Dendritic cell treated with granulocyte-macrophage colony-stimulating factor and Interleukin-4, amounts not matched to agents 40 ng/mL and 50 ng/mL, for 4 days (primary cell): ENCODE data around the gene KRT31.
A peak's percentile ranks its signal among the peaks of the same experiment; 100 is the strongest.
"Not testable (repeated sequence)": the region's sequence is repeated elsewhere in the genome, so short reads cannot be mapped to it uniquely, and the experiment has no call there.

Experiments
- H3K27ac Mint-ChIP-seq: one replicate; pipeline ENCODE4 v1.8.0; 2022; ENCODE audit warnings: mild to moderate bottlenecking, mixed read lengths
- H3K27me3 Mint-ChIP-seq: one replicate; pipeline ENCODE4 v1.8.0; 2022; ENCODE audit warnings: mild to moderate bottlenecking, mixed read lengths
- H3K36me3 Mint-ChIP-seq: one replicate; pipeline ENCODE4 v1.8.0; 2022; ENCODE audit warnings: low read depth, mixed read lengths
- H3K4me1 Mint-ChIP-seq: one replicate; pipeline ENCODE4 v1.8.0; 2022; ENCODE audit warnings: low read depth, mixed read lengths
- H3K4me3 Mint-ChIP-seq: one replicate; pipeline ENCODE4 v1.8.0; 2022; ENCODE audit warnings: mild to moderate bottlenecking, moderate library complexity, mixed read lengths
- H3K9me3 Mint-ChIP-seq: one replicate; pipeline ENCODE4 v1.8.0; 2022; ENCODE audit warnings: mixed read lengths
- intact Hi-C: fragments of 100-400 bp; cut with micrococcal nuclease; formaldehyde crosslinking; loops from one replicate; pipeline ENCODE4 v1.15.0; 2022

Gene KRT31

GRCh38 chr17:41428591-41429291 lies 31.3 kb upstream of the KRT31 start:
- Mint-ChIP-seq H3K9me3 (no peaks in the 10 kb centered on the region), H3K4me3 (no peak overlapping the region), H3K27me3 (peaks cover 15% of the 10 kb centered on the region), H3K4me1 (no peaks in the 10 kb centered on the region), H3K36me3 (no peaks in the 10 kb centered on the region), H3K27ac (no peak overlapping the region)
- intact Hi-C loops, result no loop called here

- H3K27ac Mint-ChIP-seq, result no peak within 1 kb of the TSS
- H3K4me1 Mint-ChIP-seq, result no peaks in the 10 kb centered on the region
- H3K27me3 Mint-ChIP-seq, result peaks cover 6% of the 10 kb centered on the region
- no peaks in the 10 kb centered on the region for H3K36me3 Mint-ChIP-seq
- H3K9me3 Mint-ChIP-seq, result no peaks in the 10 kb centered on the region
- no peak within 1 kb of the TSS for H3K4me3 Mint-ChIP-seq
- intact Hi-C loops, result no loop called here
These were observed 26.8 kb upstream of the KRT31 start, which contains the start of gene KRT37 for GRCh38 chr17:41424111-41424635. TSS of gene KRT37 (minus strand) at chr17:41424585. CDS start at chr17:41424523, 62 bp downstream.

DNA sequence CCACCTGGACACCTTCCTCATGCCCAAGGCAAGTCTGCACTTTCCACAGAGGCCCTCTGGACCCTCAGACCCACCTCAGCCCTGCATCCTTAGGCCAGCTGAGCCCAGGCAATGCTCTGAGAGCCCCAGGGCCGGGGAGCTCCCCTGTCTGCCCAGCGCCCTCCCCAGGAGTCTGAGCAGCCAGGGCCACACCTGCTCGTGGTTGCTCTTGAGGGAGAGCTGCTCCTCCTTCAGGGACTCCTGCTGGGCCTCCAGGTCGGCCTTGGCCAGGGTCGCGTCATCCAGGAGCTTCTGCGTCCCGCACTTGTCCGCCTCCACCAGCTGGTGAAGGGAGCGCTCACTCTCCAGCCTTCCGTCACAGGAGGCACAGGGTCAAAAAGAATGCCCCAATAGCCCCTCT lies 25.2 kb upstream of the KRT31 start:
- H3K36me3 Mint-ChIP-seq, H3K27ac Mint-ChIP-seq, H3K4me1 Mint-ChIP-seq, H3K4me3 Mint-ChIP-seq, H3K27me3 Mint-ChIP-seq, H3K9me3 Mint-ChIP-seq, intact Hi-C loops: not testable (repeated sequence)

DNA sequence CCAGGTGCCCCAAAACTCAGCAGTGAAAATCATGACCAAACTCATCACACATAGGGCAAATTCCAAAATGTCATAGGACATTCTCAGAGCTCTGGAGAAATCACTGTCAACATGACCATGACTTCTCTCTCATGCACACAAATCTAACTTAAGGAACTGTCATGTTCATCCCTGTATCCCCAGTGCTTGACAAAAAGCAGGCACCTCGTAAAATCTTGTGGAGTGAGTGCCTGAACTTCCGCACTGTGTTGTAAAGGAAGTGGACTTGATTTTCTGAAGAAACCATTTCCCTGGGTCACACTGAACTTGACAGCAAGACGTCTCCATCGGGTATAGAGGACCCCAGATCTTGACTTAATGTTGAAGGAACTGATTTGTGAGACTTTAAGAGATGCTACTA lies 24.2 kb upstream of the KRT31 start:
- Mint-ChIP-seq H3K36me3 (no peaks in the 10 kb centered on the region), H3K9me3 (no peaks in the 10 kb centered on the region), H3K27me3 (peaks cover 3% of the 10 kb centered on the region), H3K27ac (no peak overlapping the region), H3K4me1 (peaks cover 9% of the 10 kb centered on the region), H3K4me3 (no peak overlapping the region)
- intact Hi-C loops, result no loop called here

GRCh38 chr17:41421116-41421515 lies 23.7 kb upstream of the KRT31 start:
- Mint-ChIP-seq H3K9me3 (no peaks in the 10 kb centered on the region), H3K36me3 (no peaks in the 10 kb centered on the region), H3K4me3 (no peak overlapping the region), H3K27ac (no peak overlapping the region), H3K27me3 (peaks cover 3% of the 10 kb centered on the region), H3K4me1 (peaks cover 9% of the 10 kb centered on the region)
- intact Hi-C loops, result no loop called here

GRCh38 chr17:41420134-41420533 lies 22.7 kb upstream of the KRT31 start:
- Mint-ChIP-seq H3K4me3 (no peak overlapping the region), H3K27me3 (peaks cover 3% of the 10 kb centered on the region), H3K27ac (no peak overlapping the region), H3K4me1 (peaks cover 9% of the 10 kb centered on the region), H3K36me3 (no peaks in the 10 kb centered on the region), H3K9me3 (no peaks in the 10 kb centered on the region)
- intact Hi-C loops, result no loop called here

GRCh38 chr17:41419716-41420115 lies 22.3 kb upstream of the KRT31 start:
- no peaks in the 10 kb centered on the region for H3K9me3 Mint-ChIP-seq
- no peak overlapping the region for H3K27ac Mint-ChIP-seq
- no peaks in the 10 kb centered on the region for H3K36me3 Mint-ChIP-seq
- intact Hi-C loops, result no loop called here
- peaks cover 3% of the 10 kb centered on the region for H3K27me3 Mint-ChIP-seq
- H3K4me1 Mint-ChIP-seq, result peaks cover 9% of the 10 kb centered on the region
- H3K4me3 Mint-ChIP-seq, result no peak overlapping the region

DNA sequence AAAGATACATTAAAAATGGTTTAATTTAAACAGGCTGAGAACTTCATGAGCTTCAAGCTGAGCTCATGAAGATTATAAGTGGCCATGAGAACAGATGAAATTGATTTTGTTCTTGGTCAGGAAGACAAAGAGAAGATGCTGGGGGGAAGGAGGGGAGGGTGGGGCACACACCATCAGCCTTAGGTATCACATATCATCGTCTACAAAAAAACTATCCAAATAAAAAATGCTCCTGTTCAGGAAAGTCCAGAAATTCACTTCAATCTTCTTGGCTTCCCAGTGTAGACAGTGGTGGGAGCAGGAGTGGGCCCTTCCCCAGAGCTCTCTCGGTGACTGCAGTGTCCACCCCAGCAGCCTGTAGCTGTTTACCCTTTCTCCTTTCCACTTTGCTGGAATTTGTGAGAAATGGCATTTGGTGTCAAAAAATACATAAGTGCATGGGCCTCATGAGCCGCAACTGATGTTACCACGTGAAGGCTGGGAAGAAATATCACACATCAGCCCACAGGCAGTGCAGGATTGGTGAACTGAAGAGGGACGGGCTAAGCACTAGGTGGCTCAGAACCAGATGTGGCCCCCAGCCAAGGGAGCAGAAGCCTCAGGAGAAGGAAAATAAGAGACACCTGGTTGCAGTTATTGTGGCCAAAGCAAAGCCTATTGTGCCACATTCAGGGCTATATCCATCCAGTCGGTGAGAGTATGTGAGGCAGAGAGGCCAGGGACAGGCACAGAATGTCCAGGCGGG lies 20.9 kb upstream of the KRT31 start:
- peaks cover 9% of the 10 kb centered on the region for H3K4me1 Mint-ChIP-seq

GRCh38 chr17:41417576-41418015 lies 20.2 kb upstream of the KRT31 start:
- H3K27me3 Mint-ChIP-seq, result peaks cover 7% of the 10 kb centered on the region
- no peak overlapping the region for H3K4me3 Mint-ChIP-seq
- H3K27ac Mint-ChIP-seq, result peak overlapping the region; percentile 54
- H3K9me3 Mint-ChIP-seq, result no peaks in the 10 kb centered on the region
- intact Hi-C loops, result no loop called here
- peaks cover 9% of the 10 kb centered on the region for H3K4me1 Mint-ChIP-seq
- H3K36me3 Mint-ChIP-seq, result no peaks in the 10 kb centered on the region

More for the DNA sequence above, 20.9 kb upstream of the KRT31 start:
- H3K27me3 Mint-ChIP-seq, result peaks cover 5% of the 10 kb centered on the region
- H3K4me3 Mint-ChIP-seq, result no peak overlapping the region
- H3K27ac Mint-ChIP-seq, result no peak overlapping the region
- intact Hi-C loops, result no loop called here
- H3K9me3 Mint-ChIP-seq, result no peaks in the 10 kb centered on the region
- no peaks in the 10 kb centered on the region for H3K36me3 Mint-ChIP-seq

DNA sequence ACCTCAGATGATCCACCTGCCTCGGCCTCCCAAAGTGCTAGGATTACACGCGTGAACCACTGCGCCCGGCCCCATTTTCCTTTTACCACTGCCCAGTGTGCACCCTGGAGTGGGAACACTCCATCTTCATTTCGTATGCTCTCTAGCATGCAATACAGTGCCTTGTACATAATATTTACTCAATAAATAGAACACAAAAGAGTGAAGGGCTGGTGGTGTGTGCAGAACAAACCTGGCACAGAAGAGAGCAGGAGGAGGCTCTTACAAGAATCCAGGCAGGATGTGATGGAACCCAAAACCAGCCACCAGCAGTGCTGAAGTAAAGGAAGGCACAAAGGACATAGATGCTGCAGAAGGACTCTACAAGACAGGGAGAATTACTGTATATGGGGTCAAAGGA lies 19.7 kb upstream of the KRT31 start:
- Mint-ChIP-seq H3K4me1 (peaks cover 9% of the 10 kb centered on the region), H3K36me3 (no peaks in the 10 kb centered on the region), H3K27me3 (peaks cover 7% of the 10 kb centered on the region), H3K9me3 (no peaks in the 10 kb centered on the region), H3K27ac (peak overlapping the region; percentile 54), H3K4me3 (no peak overlapping the region)
- intact Hi-C loops, result no loop called here

DNA sequence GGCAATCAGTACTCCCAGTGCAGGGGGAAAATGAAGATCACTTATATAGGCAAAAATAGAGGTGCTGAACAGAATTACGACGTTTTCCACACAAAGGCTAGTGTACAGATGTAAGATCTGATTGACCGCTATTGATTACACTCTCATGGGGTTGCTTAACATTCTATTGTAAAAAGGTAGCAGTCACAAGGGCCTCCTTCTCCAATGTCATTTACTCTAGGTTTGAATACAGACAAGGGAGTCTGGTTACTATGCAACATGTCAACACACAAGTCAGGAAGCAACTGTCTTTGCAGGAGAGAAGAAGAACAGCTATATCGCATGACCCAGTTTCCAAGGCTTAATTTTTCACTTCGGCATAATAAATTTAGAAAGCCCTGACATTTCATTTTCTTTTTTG lies 19.1 kb upstream of the KRT31 start:
- Mint-ChIP-seq H3K4me1 (peaks cover 9% of the 10 kb centered on the region), H3K9me3 (no peaks in the 10 kb centered on the region), H3K27ac (no peak overlapping the region), H3K36me3 (no peaks in the 10 kb centered on the region), H3K27me3 (peaks cover 8% of the 10 kb centered on the region), H3K4me3 (no peak overlapping the region)
- intact Hi-C loops, result no loop called here

DNA sequence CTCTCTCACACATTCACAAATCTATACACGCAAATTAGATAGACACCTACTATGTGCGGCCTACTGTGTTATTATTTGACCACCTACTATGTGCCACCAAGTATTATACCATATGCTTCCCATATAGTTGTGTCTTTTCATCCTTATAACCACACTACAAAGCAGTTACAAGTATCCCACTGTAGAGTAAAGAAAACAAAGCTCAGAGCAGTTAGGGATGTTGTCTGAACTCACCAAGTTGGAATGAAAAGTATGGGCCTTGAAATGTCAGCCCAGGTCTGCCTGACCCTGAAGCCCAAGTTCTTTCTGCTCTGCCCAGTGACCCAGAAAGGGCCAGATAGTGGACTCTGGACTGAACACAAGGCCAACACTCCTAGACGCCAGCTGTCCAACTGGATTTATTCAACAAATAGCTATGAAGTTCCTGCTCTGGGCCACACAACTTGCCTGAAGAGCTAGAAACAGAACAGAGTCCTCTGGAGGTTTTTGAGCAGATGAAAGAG lies 18.5 kb upstream of the KRT31 start:
- peaks cover 9% of the 10 kb centered on the region for H3K4me1 Mint-ChIP-seq
- no peaks in the 10 kb centered on the region for H3K9me3 Mint-ChIP-seq
- H3K27ac Mint-ChIP-seq, result no peak overlapping the region
- H3K36me3 Mint-ChIP-seq, result no peaks in the 10 kb centered on the region
- H3K4me3 Mint-ChIP-seq, result no peak overlapping the region
- H3K27me3 Mint-ChIP-seq, result peaks cover 9% of the 10 kb centered on the region
- intact Hi-C loops, result no loop called here

DNA sequence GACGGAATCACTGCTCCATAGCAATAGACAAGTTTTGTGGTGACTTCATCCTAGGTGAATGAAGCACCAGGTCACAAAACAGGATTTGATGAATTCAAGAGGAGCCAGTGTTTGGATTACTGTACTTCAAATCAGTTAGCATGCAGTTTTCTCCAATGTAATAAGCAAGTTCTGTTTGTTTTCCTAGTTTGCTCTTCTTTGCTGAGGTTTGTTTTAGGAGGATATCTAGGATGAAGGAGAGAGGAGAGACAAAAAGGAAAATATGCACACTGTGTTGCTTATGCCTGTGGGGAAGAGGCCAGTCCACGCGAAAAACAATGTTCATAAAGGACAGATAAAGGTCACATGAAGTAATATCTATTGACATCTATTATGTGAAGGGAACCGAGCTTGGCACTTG lies 18.0 kb upstream of the KRT31 start:
- peaks cover 9% of the 10 kb centered on the region for H3K27me3 Mint-ChIP-seq
- H3K4me3 Mint-ChIP-seq, result no peak overlapping the region
- H3K27ac Mint-ChIP-seq, result no peak overlapping the region
- H3K4me1 Mint-ChIP-seq, result peaks cover 9% of the 10 kb centered on the region
- H3K36me3 Mint-ChIP-seq, result no peaks in the 10 kb centered on the region
- H3K9me3 Mint-ChIP-seq, result no peaks in the 10 kb centered on the region
- intact Hi-C loops, result no loop called here

DNA sequence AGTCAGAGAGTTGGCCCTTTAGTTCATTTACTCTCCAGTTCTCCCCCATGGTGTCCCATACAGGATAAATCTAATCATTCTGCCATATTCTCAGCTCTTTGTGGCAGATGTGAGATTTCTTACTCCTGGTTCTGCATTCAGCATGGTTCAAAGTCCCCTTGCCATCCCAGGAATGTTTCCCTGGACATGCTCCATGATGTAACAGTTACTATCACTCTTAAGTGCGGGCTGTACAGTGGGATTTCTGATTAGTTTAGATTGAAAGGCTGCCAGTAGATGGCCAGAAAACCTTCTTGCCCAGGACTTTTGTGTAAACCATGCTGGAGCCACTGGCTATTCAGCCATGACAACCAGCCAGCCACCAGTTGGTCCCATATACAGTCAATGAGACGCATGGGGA lies 16.6 kb upstream of the KRT31 start:
- no peak overlapping the region for H3K27ac Mint-ChIP-seq
- no peak overlapping the region for H3K4me3 Mint-ChIP-seq
- H3K36me3 Mint-ChIP-seq, result no peaks in the 10 kb centered on the region
- H3K4me1 Mint-ChIP-seq, result peaks cover 9% of the 10 kb centered on the region
- peaks cover 9% of the 10 kb centered on the region for H3K27me3 Mint-ChIP-seq
- H3K9me3 Mint-ChIP-seq, result no peaks in the 10 kb centered on the region
- intact Hi-C loops, result no loop called here
